UCSD-AML1 (cell line): ENCODE data around the gene B3GNT4.
"Not testable (repeated sequence)": the region's sequence is repeated elsewhere in the genome, so short reads cannot be mapped to it uniquely, and the experiment has no call there.

Experiments used
- DNase-seq: peaks from one replicate; lab custom pipeline; 2025; ENCODE audit not compliant: unreplicated experiment; lab: John Stamatoyannopoulos, UW

B3GNT4 gene

DNA sequence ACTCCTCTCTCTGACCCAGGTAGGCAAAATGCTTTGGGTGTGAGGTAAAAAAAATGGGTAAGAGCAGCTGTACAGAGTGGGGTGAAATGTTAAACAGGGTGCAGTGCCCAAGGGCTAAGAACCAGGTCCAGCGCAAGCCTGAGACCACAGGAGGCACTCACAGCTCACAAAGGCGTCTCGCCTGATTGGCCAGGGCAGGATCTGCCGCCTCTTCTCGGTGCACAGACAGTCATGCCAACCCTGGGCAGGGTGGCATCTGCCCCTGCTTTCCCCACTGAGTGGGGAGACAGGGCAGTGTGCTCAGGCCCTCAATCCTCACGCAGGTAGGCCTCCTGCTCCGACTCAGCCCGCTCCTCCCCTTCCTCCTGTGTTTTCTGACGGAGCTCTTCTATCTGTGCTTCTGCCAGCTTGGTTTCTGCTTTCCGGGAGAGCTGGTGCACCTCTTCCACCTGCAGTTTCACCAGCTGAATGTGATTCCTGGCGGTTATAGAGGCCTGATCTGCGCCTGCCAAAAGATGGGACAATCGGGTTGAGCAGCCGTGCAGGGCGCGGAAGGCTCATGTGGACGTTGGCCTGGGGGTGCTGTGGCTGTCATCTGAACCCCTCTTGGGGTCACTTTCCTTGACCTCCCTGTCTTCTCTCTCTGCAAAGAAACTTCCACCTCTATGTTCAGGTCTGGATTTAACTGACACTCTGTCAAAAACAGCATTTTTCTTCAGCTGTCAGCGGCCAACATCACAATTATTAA lies 4.7 kb downstream of the B3GNT4 start:
- no peak for DNase-seq

DNA sequence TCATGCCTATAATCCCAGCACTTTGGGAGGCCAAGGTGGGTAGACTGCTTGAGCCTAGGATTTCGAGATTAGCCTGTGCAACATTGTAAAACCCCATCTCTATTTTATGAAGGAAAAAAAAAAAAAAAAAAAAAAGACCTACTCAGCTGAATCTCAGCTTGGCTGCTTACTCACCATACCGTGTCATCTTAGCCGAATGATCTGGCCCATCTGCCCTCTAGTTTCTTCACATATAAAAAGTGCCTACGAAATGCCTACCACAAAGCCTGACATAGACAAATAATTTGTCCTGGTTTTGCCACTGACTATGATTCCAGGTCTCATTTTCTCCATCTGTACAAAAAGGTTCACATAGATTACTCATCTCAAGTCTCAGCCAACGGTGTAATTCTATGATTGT lies 12.3 kb downstream of the B3GNT4 start:
- no peak for DNase-seq

DNA sequence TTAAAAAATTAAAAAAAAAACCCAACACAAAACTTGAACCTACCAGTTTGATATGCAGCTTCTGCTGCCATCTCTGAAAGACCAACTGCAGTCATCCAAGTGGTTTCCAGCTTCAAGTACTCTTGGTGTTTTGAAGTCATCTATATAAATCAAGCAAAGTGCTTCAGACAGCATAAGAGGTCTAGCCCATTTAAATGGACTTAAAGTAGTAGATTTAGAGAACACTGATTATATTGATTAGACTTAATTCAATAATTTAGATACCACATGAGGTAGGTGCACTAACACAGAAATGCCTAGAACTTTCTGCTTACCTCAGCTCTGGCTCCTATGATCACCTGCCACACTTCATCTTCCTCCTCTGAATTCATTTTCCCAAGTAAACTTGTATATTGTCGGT lies 12.9 kb downstream of the B3GNT4 start:
- DNase-seq: no peak

DNA sequence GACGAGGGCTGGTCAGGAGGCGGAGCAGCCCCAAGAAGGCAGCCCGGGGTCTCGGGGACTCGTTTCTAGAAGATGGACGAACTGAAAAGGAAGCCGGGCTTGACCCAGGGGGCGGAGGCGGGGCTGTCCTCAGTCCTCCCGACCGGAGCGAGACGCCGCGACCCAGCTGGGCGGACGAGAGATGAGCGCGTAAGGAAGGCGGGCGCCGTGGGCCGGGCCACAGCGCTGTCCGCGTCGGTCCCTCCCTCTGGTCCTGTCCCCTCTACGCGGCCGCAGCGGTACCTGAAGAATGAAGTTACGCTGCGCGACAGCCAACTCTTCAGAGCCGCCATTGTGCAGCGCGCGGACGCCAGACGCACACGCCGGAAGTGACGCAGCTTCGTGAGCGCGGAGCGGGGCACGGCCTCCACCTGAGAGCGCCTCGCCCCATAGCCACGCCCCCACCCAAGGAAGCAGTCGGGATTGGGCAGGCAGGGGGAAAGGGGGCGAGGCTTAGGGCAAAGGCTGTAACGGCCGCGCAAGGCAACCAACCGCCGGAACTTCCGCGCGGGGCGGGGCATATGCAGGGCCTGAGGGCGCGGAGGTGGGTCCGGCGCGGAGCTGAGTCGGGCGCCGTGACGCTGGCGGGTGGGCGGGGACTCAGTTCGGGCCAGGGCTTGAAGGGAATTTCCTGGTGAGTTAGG lies 22.3 kb downstream of the B3GNT4 start, which contains the start of gene DIABLO:
Gene DIABLO (minus strand): TSS at position 370 of the 683 bp plus-strand sequence. CDS start 38 bp downstream, at position 332.
- peak; percentile 100 for DNase-seq

DNA sequence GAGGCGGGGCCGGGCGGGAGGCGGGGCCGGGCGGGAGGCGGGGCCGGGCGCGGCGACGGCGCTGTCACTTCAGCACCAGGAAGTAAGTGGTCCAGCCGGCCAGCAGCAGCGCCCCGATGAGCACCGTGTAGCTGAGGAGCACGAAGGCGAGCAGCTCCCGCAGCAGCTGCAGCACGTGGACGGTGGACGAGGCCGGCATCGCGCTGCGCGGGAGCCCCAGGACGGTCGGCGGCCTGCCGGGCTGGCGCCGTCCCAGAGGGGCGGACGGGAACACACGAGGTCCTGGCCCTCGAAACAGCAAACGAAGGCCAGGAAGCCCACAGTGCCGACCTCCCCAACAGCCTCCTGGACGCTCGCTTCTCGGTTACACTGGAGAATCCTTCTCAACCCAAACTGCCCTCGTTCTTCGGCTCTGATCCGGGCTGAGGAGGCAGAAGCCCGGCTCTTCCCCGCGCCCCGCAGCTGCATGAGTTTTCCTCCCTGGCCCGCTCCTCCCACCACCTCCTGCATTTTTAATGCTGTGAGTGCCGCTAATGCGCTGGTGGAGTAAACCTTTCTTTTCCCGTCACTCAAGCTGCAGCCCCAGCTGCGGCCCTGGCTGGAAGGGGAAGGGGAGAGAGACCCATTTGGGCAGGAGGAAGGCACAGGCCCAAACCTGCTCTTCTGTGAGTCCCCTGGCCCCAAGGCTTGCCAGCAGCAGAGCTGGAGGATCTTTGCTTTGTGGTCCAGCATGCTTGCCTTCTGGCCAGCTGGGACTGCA lies 23.0 kb downstream of the B3GNT4 start:
- DNase-seq: no peak

DNA sequence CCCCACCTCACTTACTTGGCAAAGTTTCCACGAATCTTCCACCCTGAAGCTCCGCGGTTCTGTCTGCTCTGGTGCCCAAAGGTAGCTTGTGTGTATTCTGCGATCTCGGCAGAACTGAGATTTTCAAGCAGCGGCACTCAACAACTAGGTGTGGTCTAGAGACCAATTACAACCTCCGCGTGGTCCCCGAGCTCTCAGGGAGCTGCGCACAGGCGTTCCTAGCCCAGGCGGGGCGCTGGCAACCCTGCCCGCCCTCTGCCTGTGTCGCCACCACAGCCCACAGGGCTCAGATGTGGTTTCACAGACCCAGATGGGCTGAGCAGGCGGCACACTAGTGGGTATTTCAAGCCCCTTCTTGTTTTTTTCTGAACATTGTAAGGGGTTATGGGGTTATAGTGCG lies 23.8 kb downstream of the B3GNT4 start:
- DNase-seq: no peak

DNA sequence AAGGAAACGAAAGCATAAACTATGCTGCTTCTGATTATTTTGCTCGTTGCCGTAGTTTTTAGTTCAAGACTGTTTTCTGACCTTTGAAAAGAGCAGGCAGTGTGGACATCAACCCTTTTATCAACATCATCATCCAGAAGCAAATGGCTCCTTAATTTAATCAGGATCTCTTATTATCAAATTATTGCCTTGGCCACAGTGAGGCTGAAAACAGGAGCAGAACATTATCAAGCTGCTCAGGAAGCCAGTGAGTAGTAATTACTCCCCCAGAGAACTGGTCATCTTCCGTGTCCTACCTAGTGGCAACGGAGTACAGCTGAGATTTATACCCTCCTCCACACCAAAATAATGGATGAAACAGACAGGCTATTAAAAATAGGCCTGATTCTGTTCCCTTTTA lies 24.6 kb downstream of the B3GNT4 start:
- no peak for DNase-seq

GRCh38 chr12:122230798-122231197 lies 27.3 kb downstream of the B3GNT4 start:
- DNase-seq: no peak

GRCh38 chr12:122232691-122233090 lies 29.2 kb downstream of the B3GNT4 start:
- DNase-seq: no peak

GRCh38 chr12:122235741-122236140 lies 32.2 kb downstream of the B3GNT4 start:
- no peak for DNase-seq

GRCh38 chr12:122238861-122239260 lies 35.4 kb downstream of the B3GNT4 start:
- no peak for DNase-seq

DNA sequence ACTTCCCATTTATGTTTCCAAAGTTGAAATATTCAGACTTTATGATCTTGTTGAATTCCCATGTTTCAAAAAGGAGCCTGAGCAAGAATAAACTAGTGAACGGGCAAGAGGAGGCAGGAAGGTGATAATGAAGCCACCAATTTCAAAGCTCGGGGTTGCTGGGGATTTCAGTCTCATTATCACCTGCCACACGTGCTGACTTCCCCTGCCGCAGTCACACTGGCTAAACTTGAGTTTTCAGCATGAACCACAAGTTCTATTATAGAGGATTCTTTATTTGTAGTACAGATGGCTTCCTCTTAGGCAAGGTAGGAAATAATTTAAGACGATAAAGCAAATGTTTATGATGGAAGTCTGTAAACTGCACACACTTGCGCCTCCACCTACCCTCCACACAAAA lies 40.5 kb downstream of the B3GNT4 start:
- no peak for DNase-seq

GRCh38 chr12:122244565-122245371 lies 41.3 kb downstream of the B3GNT4 start:
- DNase-seq: no peak

DNA sequence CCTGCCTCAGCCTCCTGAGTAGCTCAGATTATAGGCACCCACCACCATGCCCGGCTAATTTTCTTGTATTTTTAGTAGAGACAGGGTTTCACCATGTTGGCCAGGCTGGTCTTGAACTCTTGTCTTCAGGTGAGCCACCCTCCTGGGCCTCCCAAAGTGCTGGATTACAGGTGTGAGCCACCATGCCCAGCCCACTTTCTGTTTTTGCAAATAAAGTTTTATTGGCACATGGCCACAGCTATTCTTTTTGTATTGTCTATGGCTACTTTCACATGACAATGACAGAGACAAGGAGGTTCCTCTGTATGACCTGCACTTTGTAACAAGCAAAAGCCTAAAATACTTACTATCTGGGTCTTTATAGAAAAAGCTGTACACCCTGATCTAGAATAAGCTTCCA lies 42.0 kb downstream of the B3GNT4 start:
- no peak for DNase-seq

- DNase-seq: no peak
Measured at GRCh38 chr12:122250047-122250446, 46.5 kb downstream of the B3GNT4 start.

DNA sequence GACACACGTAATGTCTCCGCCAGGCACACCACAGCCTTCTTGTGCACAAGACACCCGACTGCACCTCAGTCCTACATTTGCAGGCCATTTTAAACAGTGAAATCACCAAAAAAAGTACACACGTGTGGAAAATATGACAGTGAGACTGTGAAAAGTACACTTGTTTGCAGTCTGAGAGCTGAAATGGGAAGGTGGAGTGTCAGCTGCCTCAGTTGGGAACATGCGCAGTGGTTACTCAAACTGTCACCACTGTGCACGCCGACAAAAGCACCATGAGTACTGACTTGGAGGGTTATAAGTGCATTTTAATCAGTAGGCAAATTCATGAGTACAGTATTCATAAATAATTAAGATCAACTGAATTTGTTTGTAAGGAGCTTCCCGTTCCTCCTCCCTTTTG lies 47.0 kb downstream of the B3GNT4 start:
- no peak for DNase-seq

DNA sequence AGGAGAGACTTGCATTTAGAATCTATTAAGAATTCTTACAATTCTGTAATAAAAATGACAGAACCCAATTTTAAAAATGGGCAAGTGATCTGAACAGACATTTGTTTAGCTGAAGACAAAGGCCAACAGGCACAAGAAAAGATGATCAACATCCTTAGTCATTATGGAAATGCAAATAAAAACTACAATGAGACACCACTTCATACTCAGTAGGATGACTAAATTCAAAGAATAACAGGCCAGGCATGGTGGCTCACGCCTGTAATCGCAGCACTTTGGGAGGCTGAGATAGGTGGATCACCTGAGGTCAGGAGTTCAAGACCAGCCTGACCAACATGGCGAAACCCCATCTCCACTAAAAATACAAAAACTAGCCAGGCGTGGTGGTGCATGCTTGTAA lies 55.0 kb downstream of the B3GNT4 start:
- not testable (repeated sequence) for DNase-seq
